WERI-Rb-1 (cell line): ENCODE results near the gene NLRP4.

Source experiments
- DNase-seq: peaks from one replicate; pipeline ENCODE4 v3.0.0-alpha.2; 2020
- H3K27ac ChIP-seq: fragments of 250-450 bp; sonication (Bioruptor Pico); 2 replicates; pipeline ENCODE4 v1.5.1; 2020; ENCODE audit warnings: mild to moderate bottlenecking, moderate library complexity
- H3K27me3 ChIP-seq: fragments of 250-450 bp; sonication (Bioruptor Pico); 2 replicates; pipeline ENCODE4 v1.5.1; 2021; ENCODE audit warnings: mild to moderate bottlenecking, low read depth, moderate library complexity; ENCODE audit not compliant: insufficient read depth, severe bottlenecking
- H3K36me3 ChIP-seq: fragments of 250-450 bp; sonication (Bioruptor Pico); 2 replicates; pipeline ENCODE4 v1.5.1; 2020; ENCODE audit warnings: mild to moderate bottlenecking, moderate library complexity
- H3K4me3 ChIP-seq: 2 replicates; pipeline ENCODE4 v1.5.1; 2011; ENCODE audit warnings: low read depth, mild to moderate bottlenecking, control low read depth, low read length
- H3K9me3 ChIP-seq: fragments of 250-450 bp; sonication (Bioruptor Pico); 2 replicates; pipeline ENCODE4 v1.5.1; 2021; ENCODE audit warnings: mild to moderate bottlenecking, moderate library complexity; ENCODE audit not compliant: severe bottlenecking
- CTCF ChIP-seq: IDR thresholded peaks from 2 replicates; pipeline ENCODE4 v1.5.1; 2011; ENCODE audit warnings: low read depth, mild to moderate bottlenecking, control low read depth, inconsistent platforms, low read length

NLRP4 gene

GRCh38 chr19:55832676-55833075 lies 3.7 kb upstream of the NLRP4 start:
- peaks cover 3% of the 10 kb centered on the region for H3K9me3 ChIP-seq
- H3K36me3 ChIP-seq: no peaks in the 10 kb centered on the region
- H3K27ac ChIP-seq: no peak overlapping the region
- peaks cover 70% of the 10 kb centered on the region for H3K27me3 ChIP-seq
- H3K4me3 ChIP-seq: no peak overlapping the region
- DNase-seq: no peak
- TF ChIP-seq CTCF: no peak

GRCh38 chr19:55838251-55838650 lies 1.9 kb downstream of the NLRP4 start:
- Histone ChIP-seq H3K27me3 (peaks cover 82% of the 10 kb centered on the region), H3K9me3 (peaks cover 6% of the 10 kb centered on the region), H3K4me3 (no peak overlapping the region), H3K27ac (no peak overlapping the region), H3K36me3 (no peaks in the 10 kb centered on the region)
- DNase-seq: no peak
- TF ChIP-seq CTCF: no peak

- Histone ChIP-seq H3K9me3 (peaks cover 6% of the 10 kb centered on the region), H3K27ac (no peak overlapping the region), H3K4me3 (no peak overlapping the region), H3K27me3 (peaks cover 82% of the 10 kb centered on the region), H3K36me3 (no peaks in the 10 kb centered on the region)
- DNase-seq: no peak
- TF ChIP-seq CTCF: no peak
Measured at GRCh38 chr19:55838906-55839305, 2.6 kb downstream of the NLRP4 start.

- peaks cover 2% of the 10 kb centered on the region for H3K9me3 ChIP-seq
- DNase-seq: no peak
- peaks cover 52% of the 10 kb centered on the region for H3K27me3 ChIP-seq
- H3K36me3 ChIP-seq: no peaks in the 10 kb centered on the region
- no peak overlapping the region for H3K4me3 ChIP-seq
- no peak overlapping the region for H3K27ac ChIP-seq
- no peak for TF ChIP-seq CTCF
Measured at GRCh38 chr19:55855160-55855559, 18.8 kb downstream of the NLRP4 start.

GRCh38 chr19:55857149-55857548 lies 20.8 kb downstream of the NLRP4 start:
- TF ChIP-seq CTCF: no peak
- Histone ChIP-seq H3K4me3 (no peak overlapping the region), H3K9me3 (peaks cover 2% of the 10 kb centered on the region), H3K27me3 (peaks cover 66% of the 10 kb centered on the region), H3K36me3 (no peaks in the 10 kb centered on the region), H3K27ac (no peak overlapping the region)
- DNase-seq: no peak

GRCh38 chr19:55857974-55858373 lies 21.6 kb downstream of the NLRP4 start:
- H3K27me3 ChIP-seq: peaks cover 65% of the 10 kb centered on the region
- no peak for TF ChIP-seq CTCF
- H3K9me3 ChIP-seq: peaks cover 2% of the 10 kb centered on the region
- no peak overlapping the region for H3K4me3 ChIP-seq
- DNase-seq: no peak
- no peaks in the 10 kb centered on the region for H3K36me3 ChIP-seq
- H3K27ac ChIP-seq: no peak overlapping the region
